Measurements from ENCODE around the gene IL21. TPM values are rescaled to one million over a fixed set of nuclear protein-coding genes. Genes with fewer than 3 reads are reported as not detected.

The IL21 gene
- total RNA-seq, 1 experiment from 2014 or later, result not detected

GRCh38 chr4:122663291-122663690 lies 42.4 kb upstream of the IL21 start:
- Mint-ChIP-seq H3K9me3 (ENCODE audit: unreplicated experiment) (peaks cover 4% of the 10 kb centered on the region), H3K36me3 (ENCODE audit: insufficient read depth, unreplicated experiment) (peaks cover 5% of the 10 kb centered on the region), H3K27ac (ENCODE audit: unreplicated experiment) (no peak overlapping the region), H3K4me3 (ENCODE audit: unreplicated experiment) (no peak overlapping the region), H3K27me3 (ENCODE audit: insufficient read depth, unreplicated experiment) (no peaks in the 10 kb centered on the region), H3K4me1 (ENCODE audit: low read depth, unreplicated experiment) (peaks cover 12% of the 10 kb centered on the region)
- no peak for DNase-seq
- no peaks in the 10 kb centered on the region for H3K27me3 ChIP-seq (replicated peaks; ENCODE audit: control insufficient read depth, insufficient read depth, low read length)
- TF ChIP-seq CTCF (IDR thresholded peaks at IDR 0.05; ENCODE audit: insufficient read depth in 1 of 2, low read depth in 1 of 2, low read length in 1 of 2, severe bottlenecking in 1 of 2, unreplicated experiment in 1 of 2), result no peak
- POLR2A ChIA-PET, result no interaction called here
- no peak overlapping the region for H3K4me3 ChIP-seq (ENCODE audit: low read depth, low read length)
- CTCF ChIA-PET, result no interaction called here
- BruUV-seq (replicated peaks), result no TSS peak
- no peaks in the 10 kb centered on the region for H3K36me3 ChIP-seq (ENCODE audit: control insufficient read depth, insufficient read depth, low read length)
- peaks cover 8% of the 10 kb centered on the region; the same call in 1 of the 2 replicates for H3K4me1 ChIP-seq
- H3K9me3 ChIP-seq, result no peaks in the 10 kb centered on the region
- intact Hi-C loops (cut with micrococcal nuclease; ENCODE audit: unreplicated experiment), result no loop called here

GRCh38 chr4:122662701-122663100 lies 41.8 kb upstream of the IL21 start:
- no peaks in the 10 kb centered on the region for H3K9me3 ChIP-seq
- H3K27me3 Mint-ChIP-seq (ENCODE audit: insufficient read depth, unreplicated experiment), result no peaks in the 10 kb centered on the region
- no peak for DNase-seq
- no peak overlapping the region for H3K4me3 Mint-ChIP-seq (ENCODE audit: unreplicated experiment)
- intact Hi-C loops (cut with micrococcal nuclease; ENCODE audit: unreplicated experiment), result no loop called here
- no peaks in the 10 kb centered on the region for H3K27me3 ChIP-seq (replicated peaks; ENCODE audit: control insufficient read depth, insufficient read depth, low read length)
- CTCF ChIA-PET, result no interaction called here
- H3K4me3 ChIP-seq (ENCODE audit: low read depth, low read length), result no peak overlapping the region
- H3K4me1 Mint-ChIP-seq (ENCODE audit: low read depth, unreplicated experiment), result peaks cover 12% of the 10 kb centered on the region
- POLR2A ChIA-PET, result no interaction called here
- H3K27ac Mint-ChIP-seq (ENCODE audit: unreplicated experiment), result no peak overlapping the region
- peaks cover 5% of the 10 kb centered on the region for H3K36me3 Mint-ChIP-seq (ENCODE audit: insufficient read depth, unreplicated experiment)
- TF ChIP-seq CTCF (IDR thresholded peaks at IDR 0.05; ENCODE audit: insufficient read depth in 1 of 2, low read depth in 1 of 2, low read length in 1 of 2, severe bottlenecking in 1 of 2, unreplicated experiment in 1 of 2), result no peak
- peaks cover 10% of the 10 kb centered on the region for H3K9me3 Mint-ChIP-seq (ENCODE audit: unreplicated experiment)
- BruUV-seq (replicated peaks), result no TSS peak
- no peaks in the 10 kb centered on the region for H3K36me3 ChIP-seq (ENCODE audit: control insufficient read depth, insufficient read depth, low read length)
- H3K4me1 ChIP-seq, result peaks cover 8% of the 10 kb centered on the region; the same call in 1 of the 2 replicates

GRCh38 chr4:122661176-122662160 lies 40.6 kb upstream of the IL21 start:
- Mint-ChIP-seq H3K4me1 (ENCODE audit: low read depth, unreplicated experiment) (peaks cover 12% of the 10 kb centered on the region), H3K36me3 (ENCODE audit: insufficient read depth, unreplicated experiment) (peaks cover 5% of the 10 kb centered on the region), H3K27ac (ENCODE audit: unreplicated experiment) (no peak overlapping the region), H3K27me3 (ENCODE audit: insufficient read depth, unreplicated experiment) (no peaks in the 10 kb centered on the region), H3K9me3 (ENCODE audit: unreplicated experiment) (peaks cover 14% of the 10 kb centered on the region), H3K4me3 (ENCODE audit: unreplicated experiment) (no peak overlapping the region)
- H3K4me1 ChIP-seq, result peaks cover 8% of the 10 kb centered on the region; the same call in 1 of the 2 replicates
- POLR2A ChIA-PET, result no interaction called here
- no peaks in the 10 kb centered on the region for H3K36me3 ChIP-seq (ENCODE audit: control insufficient read depth, insufficient read depth, low read length)
- no peaks in the 10 kb centered on the region for H3K9me3 ChIP-seq
- BruUV-seq (replicated peaks), result no TSS peak
- no peak for DNase-seq
- CTCF ChIA-PET, result no interaction called here
- intact Hi-C loops (cut with micrococcal nuclease; ENCODE audit: unreplicated experiment), result no loop called here
- no peaks in the 10 kb centered on the region for H3K27me3 ChIP-seq (replicated peaks; ENCODE audit: control insufficient read depth, insufficient read depth, low read length)
- H3K4me3 ChIP-seq (ENCODE audit: low read depth, low read length), result no peak overlapping the region
- TF ChIP-seq CTCF (IDR thresholded peaks at IDR 0.05; ENCODE audit: insufficient read depth in 1 of 2, low read depth in 1 of 2, low read length in 1 of 2, severe bottlenecking in 1 of 2, unreplicated experiment in 1 of 2), result no peak

All from Caco-2 (cell line).